Dermis blood vessel endothelial cell (primary cell): ENCODE data around the gene TCERG1L. TPM values are rescaled to one million over a fixed set of nuclear protein-coding genes. Genes with fewer than 3 reads are reported as not detected.
"Not testable (repeated sequence)": the region's sequence is repeated elsewhere in the genome, so short reads cannot be mapped to it uniquely, and the experiment has no call there.

Source experiments
- DNase-seq: peaks from one replicate; pipeline ENCODE4 v3.0.0; 2010
- total RNA-seq: library from RNA; depleted of rRNA; stranded (reverse); fragments of >200 nt; gene quantifications from 2 replicates; pipeline ENCODE4 v1.2.3, GENCODE V29; 2014

Gene TCERG1L
- total RNA-seq, 1 donor from 2014 or later, result not detected

- DNase-seq, result no peak
These were observed 130.1 kb downstream of the TCERG1L start for GRCh38 chr10:131181456-131181855.

- no peak for DNase-seq
These were observed 130.6 kb downstream of the TCERG1L start for GRCh38 chr10:131180740-131181415.

- no peak for DNase-seq
These were observed 131.4 kb downstream of the TCERG1L start for GRCh38 chr10:131180086-131180485.

GRCh38 chr10:131179361-131179760, 132.2 kb downstream of the TCERG1L start:
- DNase-seq, result no peak

GRCh38 chr10:131178521-131179331, 132.8 kb downstream of the TCERG1L start:
- DNase-seq, result no peak

GRCh38 chr10:131177431-131178327, 133.8 kb downstream of the TCERG1L start:
- no peak for DNase-seq

GRCh38 chr10:131176907-131177306, 134.6 kb downstream of the TCERG1L start:
- DNase-seq, result no peak

GRCh38 chr10:131176324-131176723, 135.2 kb downstream of the TCERG1L start:
- not testable (repeated sequence) for DNase-seq

- no peak for DNase-seq
These were observed 135.6 kb downstream of the TCERG1L start for GRCh38 chr10:131175891-131176290.

GRCh38 chr10:131174651-131175540, 136.6 kb downstream of the TCERG1L start:
- DNase-seq, result no peak

- DNase-seq, result no peak
These were observed 137.3 kb downstream of the TCERG1L start for GRCh38 chr10:131174211-131174565.

GRCh38 chr10:131173484-131174210, 137.9 kb downstream of the TCERG1L start:
- no peak for DNase-seq

- DNase-seq, result no peak
These were observed 139.1 kb downstream of the TCERG1L start for GRCh38 chr10:131172433-131172832.

GRCh38 chr10:131169146-131169545, 142.4 kb downstream of the TCERG1L start:
- DNase-seq, result no peak

- DNase-seq, result no peak
These were observed 143.2 kb downstream of the TCERG1L start for GRCh38 chr10:131168238-131168875.

GRCh38 chr10:131167036-131167860, 144.3 kb downstream of the TCERG1L start:
- DNase-seq, result no peak

GRCh38 chr10:131166486-131166885, 145.0 kb downstream of the TCERG1L start:
- DNase-seq, result no peak

GRCh38 chr10:131165092-131165491, 146.4 kb downstream of the TCERG1L start:
- no peak for DNase-seq

- DNase-seq, result no peak
These were observed 148.4 kb downstream of the TCERG1L start for GRCh38 chr10:131162866-131163843.
